ENCODE measurements around the gene QRICH1.

DNA sequence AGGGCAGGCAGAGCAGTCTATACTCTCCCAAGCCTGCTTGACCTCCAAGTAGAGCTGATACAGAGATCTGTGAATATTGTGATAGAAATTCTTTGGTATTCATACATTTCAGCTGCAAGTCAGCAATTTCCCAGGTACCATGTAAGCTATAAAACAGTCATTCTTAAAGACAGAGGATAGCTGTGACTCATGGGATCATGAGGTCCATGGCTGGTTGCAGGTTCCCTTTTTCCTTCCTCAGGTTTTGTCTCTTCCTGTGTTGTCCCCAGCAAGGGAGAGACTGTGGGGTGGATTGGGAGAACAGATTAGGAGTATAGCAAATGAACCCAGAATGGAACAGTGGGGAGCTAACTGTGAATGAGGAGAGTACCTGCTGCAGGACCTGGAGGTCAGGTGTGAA is 109.2 kb downstream of the QRICH1 start:
- TF ChIP-seq POLR2A (IDR thresholded peaks at IDR 0.05) = no peak
- TF ChIP-seq, protein P1, sequence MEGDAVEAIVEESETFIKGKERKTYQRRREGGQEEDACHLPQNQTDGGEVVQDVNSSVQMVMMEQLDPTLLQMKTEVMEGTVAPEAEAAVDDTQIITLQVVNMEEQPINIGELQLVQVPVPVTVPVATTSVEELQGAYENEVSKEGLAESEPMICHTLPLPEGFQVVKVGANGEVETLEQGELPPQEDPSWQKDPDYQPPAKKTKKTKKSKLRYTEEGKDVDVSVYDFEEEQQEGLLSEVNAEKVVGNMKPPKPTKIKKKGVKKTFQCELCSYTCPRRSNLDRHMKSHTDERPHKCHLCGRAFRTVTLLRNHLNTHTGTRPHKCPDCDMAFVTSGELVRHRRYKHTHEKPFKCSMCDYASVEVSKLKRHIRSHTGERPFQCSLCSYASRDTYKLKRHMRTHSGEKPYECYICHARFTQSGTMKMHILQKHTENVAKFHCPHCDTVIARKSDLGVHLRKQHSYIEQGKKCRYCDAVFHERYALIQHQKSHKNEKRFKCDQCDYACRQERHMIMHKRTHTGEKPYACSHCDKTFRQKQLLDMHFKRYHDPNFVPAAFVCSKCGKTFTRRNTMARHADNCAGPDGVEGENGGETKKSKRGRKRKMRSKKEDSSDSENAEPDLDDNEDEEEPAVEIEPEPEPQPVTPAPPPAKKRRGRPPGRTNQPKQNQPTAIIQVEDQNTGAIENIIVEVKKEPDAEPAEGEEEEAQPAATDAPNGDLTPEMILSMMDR (IDR thresholded peaks at IDR 0.05) = no peak

Measured in breast epithelium (tissue), 3 donors.